ES-I3 (cell line): Measurements from ENCODE around the gene BTD.

Experiments used
- H3K36me3 ChIP-seq: 2 replicates; pipeline ENCODE4 v1.6.1; 2013; ENCODE audit warnings: mild to moderate bottlenecking, low read length, control low read depth, moderate library complexity; ENCODE audit not compliant: insufficient read depth
- H3K4me1 ChIP-seq: 2 replicates; pipeline ENCODE4 v1.6.1; 2013; ENCODE audit warnings: mild to moderate bottlenecking, control low read depth, low read length; ENCODE audit not compliant: insufficient read depth
- H3K9ac ChIP-seq: 2 replicates; pipeline ENCODE4 v1.6.1; 2013; ENCODE audit warnings: low read depth, mild to moderate bottlenecking, low read length, moderate library complexity
- H3K9me3 ChIP-seq: 2 replicates; pipeline ENCODE4 v1.6.1; 2013; ENCODE audit warnings: mild to moderate bottlenecking, low read length, moderate library complexity; ENCODE audit not compliant: control insufficient read depth, insufficient read depth

The BTD gene

GRCh38 chr3:15657016-15657415 is 55.5 kb downstream of the BTD start:
- no peak overlapping the region for H3K9ac ChIP-seq
- no peaks in the 10 kb centered on the region for H3K4me1 ChIP-seq
- H3K9me3 ChIP-seq = peaks cover 19% of the 10 kb centered on the region
- H3K36me3 ChIP-seq = no peaks in the 10 kb centered on the region

DNA sequence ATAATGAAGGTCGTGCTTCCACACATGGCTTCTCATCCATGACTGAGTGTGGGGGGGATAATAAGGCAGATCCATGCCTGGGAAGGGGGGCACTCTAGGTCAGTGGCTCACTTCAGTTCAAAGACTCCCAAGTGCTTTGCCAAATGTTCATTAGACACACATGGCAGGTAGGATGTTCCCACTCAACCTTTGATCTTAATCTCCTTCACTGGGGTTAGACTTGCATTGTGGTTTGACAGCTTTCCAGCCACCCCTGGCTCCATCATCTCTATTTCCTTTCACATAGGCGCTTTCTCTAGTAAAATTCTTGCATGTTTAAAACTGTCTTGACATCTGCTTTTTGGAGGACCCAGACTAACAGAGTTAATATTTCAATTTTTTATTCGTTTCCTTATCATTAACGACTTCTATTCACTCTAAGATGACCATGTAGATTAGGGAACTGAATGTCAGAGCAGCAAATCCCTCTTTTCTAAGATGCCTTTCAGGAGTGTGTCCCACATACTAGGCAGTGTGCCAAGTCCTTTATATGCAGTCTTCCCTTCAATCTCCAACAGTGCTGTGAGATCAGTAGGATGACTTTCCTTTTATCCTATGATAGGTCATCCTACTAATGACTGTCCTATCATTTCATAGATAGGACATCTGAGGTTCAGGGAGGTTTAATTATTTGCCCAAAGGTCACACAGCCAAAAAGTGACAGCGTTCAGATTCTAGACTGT is 57.9 kb downstream of the BTD start:
- Histone ChIP-seq H3K36me3 (no peaks in the 10 kb centered on the region), H3K9me3 (peaks cover 19% of the 10 kb centered on the region), H3K9ac (no peak overlapping the region), H3K4me1 (no peaks in the 10 kb centered on the region)

DNA sequence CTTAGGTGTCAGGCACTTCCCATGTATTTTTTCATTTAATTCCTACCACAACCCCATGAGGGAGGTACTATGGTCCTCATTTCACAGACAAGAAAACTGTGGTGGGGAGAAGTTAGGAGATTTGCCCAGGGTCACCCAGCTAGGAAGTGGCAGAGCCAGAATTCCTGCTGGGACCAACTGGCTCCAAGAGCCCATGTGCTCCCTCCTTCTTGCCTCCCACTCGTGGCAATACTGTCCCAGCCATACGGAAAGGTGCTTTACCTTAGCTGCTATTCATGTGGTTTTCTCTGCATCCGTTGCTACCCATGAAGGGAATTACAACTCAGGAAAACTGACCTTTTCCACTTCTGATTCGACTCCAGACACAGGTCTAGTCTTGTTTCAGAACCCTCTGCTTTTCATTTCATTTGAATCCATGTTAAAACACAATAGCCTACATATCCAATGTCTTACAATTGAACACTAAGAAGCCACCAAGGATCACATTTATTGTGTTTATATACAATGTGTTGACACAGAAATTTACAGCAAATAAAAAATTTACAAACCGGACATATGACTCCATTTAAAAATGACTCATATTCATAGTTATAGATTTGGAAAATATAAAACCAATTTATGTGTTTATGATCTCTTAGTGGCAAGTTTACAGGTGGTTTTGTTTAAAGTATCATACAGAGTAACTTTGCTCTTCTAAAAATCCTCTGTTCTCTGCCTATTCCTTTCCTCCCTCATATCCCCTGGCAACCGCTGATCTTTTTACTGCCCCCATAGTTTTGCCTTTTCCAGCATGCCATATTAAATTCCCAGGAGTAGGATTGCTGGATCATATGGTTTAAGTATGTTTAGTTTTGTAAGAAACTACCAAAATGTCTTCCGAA is 58.8 kb downstream of the BTD start:
- Histone ChIP-seq H3K4me1 (no peaks in the 10 kb centered on the region), H3K9ac (no peak overlapping the region)

GRCh38 chr3:15664144-15664543 is 62.6 kb downstream of the BTD start:
- H3K9me3 ChIP-seq = no peaks in the 10 kb centered on the region; the same call in 1 of the 2 replicates
- no peak overlapping the region for H3K9ac ChIP-seq
- H3K36me3 ChIP-seq = no peaks in the 10 kb centered on the region
- no peaks in the 10 kb centered on the region for H3K4me1 ChIP-seq

More for the DNA sequence above, 58.8 kb downstream of the BTD start:
- Histone ChIP-seq H3K9me3 (peaks cover 15% of the 10 kb centered on the region), H3K36me3 (no peaks in the 10 kb centered on the region)

DNA sequence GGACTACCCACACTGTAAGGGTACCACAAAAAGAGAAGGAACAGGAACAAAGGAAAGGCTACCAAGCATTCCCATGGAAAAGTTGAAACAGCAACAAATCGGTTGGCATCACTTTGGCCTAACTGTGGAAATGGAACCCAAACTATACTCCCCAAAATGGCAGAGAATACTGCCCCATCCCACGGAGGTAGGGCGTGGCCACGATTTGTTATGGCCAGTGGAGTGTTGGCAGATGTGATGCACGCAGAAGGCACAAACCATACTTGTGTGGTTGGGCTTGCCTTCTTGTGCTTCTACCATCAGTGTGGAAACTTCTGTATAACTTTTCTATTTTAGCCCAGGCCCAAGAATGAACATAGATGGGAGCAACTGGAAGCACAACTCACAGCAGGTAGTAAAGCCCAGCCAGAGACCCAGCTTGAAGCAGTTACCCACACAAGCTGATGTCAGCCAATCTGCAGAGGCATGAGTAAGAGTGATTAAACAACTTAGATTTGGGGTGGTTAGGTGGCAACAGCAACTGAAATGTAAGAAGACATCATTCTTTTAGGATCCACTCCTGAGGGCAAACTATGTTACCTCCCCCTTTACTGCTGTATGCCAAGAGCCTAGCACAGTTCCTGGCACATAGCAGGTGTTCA is 64.1 kb downstream of the BTD start:
- Histone ChIP-seq H3K9me3 (no peaks in the 10 kb centered on the region; the same call in 1 of the 2 replicates), H3K9ac (no peak overlapping the region), H3K36me3 (no peaks in the 10 kb centered on the region), H3K4me1 (no peaks in the 10 kb centered on the region)

- no peaks in the 10 kb centered on the region for H3K36me3 ChIP-seq
- H3K9me3 ChIP-seq = no peaks in the 10 kb centered on the region; the same call in 1 of the 2 replicates
- no peak overlapping the region for H3K9ac ChIP-seq
- H3K4me1 ChIP-seq = no peaks in the 10 kb centered on the region
These were observed 64.7 kb downstream of the BTD start for GRCh38 chr3:15666277-15666676.

DNA sequence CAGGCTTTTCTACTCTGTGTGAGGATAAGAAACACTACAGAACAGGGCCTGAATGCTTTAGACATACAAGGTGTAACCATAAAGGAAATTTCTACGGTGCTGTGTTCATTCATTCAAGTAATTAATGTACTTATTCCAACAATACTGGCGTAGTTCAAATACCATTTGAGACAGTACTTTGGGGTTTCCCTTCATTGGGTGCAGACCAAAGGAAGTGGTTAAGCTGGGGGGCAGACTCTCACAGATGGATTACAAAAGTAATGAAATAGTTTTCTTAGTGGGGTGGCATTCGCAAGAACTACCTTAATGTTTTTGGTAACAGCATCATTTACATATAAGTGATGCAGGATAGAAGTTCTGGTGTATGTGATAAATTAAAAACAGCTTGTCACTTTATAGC is 65.9 kb downstream of the BTD start:
- H3K4me1 ChIP-seq = no peaks in the 10 kb centered on the region
- H3K9ac ChIP-seq = no peak overlapping the region
- H3K9me3 ChIP-seq = no peaks in the 10 kb centered on the region
- no peaks in the 10 kb centered on the region for H3K36me3 ChIP-seq

- H3K9ac ChIP-seq = no peak overlapping the region
- H3K36me3 ChIP-seq = 0 out of 2 replicates have a peak, but pooled peaks cover 4% of the 10 kb centered on the region
- no peaks in the 10 kb centered on the region for H3K4me1 ChIP-seq
- no peaks in the 10 kb centered on the region for H3K9me3 ChIP-seq
These were observed 72.0 kb downstream of the BTD start for GRCh38 chr3:15673536-15673935.

GRCh38 chr3:15676259-15676658 is 74.7 kb downstream of the BTD start:
- 0 out of 2 replicates have a peak, but pooled peaks cover 4% of the 10 kb centered on the region for H3K36me3 ChIP-seq
- H3K9ac ChIP-seq = no peak overlapping the region
- H3K4me1 ChIP-seq = no peaks in the 10 kb centered on the region
- no peaks in the 10 kb centered on the region for H3K9me3 ChIP-seq

DNA sequence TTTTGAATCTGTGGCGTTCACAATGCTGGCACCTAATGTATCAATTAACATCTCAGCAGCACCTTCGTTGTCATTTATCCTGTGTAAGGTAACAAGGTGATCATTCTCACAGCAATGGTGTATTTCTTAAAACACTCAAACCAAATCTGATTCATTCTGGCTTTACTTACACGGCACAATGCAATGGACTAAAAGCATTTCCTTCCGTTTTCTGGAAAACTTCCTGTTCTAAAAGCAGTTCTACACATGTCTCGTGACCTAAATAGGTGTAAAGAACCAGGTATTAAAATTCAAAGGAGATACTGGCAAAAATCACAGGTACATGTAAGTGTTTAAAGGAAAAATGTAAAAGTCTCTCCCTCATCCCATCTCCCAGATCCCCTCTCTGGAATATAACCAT is 77.8 kb downstream of the BTD start:
- no peaks in the 10 kb centered on the region for H3K4me1 ChIP-seq
- H3K36me3 ChIP-seq = 0 out of 2 replicates have a peak, but pooled peaks cover 4% of the 10 kb centered on the region
- H3K9me3 ChIP-seq = no peaks in the 10 kb centered on the region
- no peak overlapping the region for H3K9ac ChIP-seq

- Histone ChIP-seq H3K9me3 (no peaks in the 10 kb centered on the region), H3K36me3 (peaks cover 4% of the 10 kb centered on the region; the same call in 1 of the 2 replicates)
These were observed 80.1 kb downstream of the BTD start for GRCh38 chr3:15681668-15682067.

GRCh38 chr3:15682561-15683185 is 81.1 kb downstream of the BTD start:
- H3K4me1 ChIP-seq = no peaks in the 10 kb centered on the region
- H3K9ac ChIP-seq = no peak overlapping the region
- no peaks in the 10 kb centered on the region for H3K9me3 ChIP-seq
- H3K36me3 ChIP-seq = peaks cover 6% of the 10 kb centered on the region

More at GRCh38 chr3:15681668-15682067, 80.1 kb downstream of the BTD start:
- no peaks in the 10 kb centered on the region for H3K4me1 ChIP-seq
- no peak overlapping the region for H3K9ac ChIP-seq

DNA sequence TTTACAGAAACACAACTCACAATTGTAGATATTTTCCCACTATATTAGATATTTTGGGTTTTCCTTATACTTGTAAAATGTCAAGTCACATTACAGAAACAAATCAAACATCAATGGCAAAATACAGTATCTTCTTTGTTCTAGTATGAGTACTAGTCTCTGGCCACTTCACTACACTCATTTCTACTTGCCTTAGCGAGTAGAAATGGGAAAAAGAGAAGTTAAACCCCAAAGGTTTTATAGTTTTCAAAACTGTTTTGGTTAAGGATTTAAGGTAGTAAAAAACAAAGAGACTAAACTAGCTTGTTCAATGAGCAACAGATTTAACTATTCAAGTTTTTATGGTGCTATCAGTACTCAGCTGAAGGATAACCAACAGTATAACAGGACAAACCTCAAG is 81.7 kb downstream of the BTD start:
- Histone ChIP-seq H3K9me3 (no peaks in the 10 kb centered on the region), H3K36me3 (peaks cover 2% of the 10 kb centered on the region), H3K9ac (no peak overlapping the region), H3K4me1 (no peaks in the 10 kb centered on the region)

DNA sequence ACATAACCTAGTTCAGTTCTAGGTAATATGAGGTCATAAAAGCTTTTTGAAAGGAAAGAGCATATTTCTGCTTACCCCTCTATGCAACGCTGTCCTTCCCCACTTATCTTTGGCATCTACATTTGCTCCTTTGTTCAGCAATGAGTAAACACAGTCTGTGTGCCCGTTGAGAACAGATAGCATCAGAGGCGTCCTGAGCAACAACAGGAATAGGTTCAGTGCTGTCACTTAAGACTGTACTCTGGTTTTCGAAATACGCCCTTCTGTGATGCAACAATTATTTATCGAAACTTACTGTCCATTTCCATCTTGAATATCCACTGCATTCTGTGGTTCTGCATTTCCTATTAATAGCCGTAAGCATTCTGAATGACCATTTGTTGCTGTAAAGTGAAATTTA is 84.4 kb downstream of the BTD start:
- no peaks in the 10 kb centered on the region for H3K4me1 ChIP-seq
- peaks cover 8% of the 10 kb centered on the region for H3K36me3 ChIP-seq
- H3K9me3 ChIP-seq = no peaks in the 10 kb centered on the region
- H3K9ac ChIP-seq = no peak overlapping the region
